ENCODE measurements around the gene GPR21. TPM values are rescaled to one million over a fixed set of nuclear protein-coding genes. Genes with fewer than 3 reads are reported as not detected.
A peak's percentile ranks its signal among the peaks of the same experiment; 100 is the strongest.

The GPR21 gene, protein sequence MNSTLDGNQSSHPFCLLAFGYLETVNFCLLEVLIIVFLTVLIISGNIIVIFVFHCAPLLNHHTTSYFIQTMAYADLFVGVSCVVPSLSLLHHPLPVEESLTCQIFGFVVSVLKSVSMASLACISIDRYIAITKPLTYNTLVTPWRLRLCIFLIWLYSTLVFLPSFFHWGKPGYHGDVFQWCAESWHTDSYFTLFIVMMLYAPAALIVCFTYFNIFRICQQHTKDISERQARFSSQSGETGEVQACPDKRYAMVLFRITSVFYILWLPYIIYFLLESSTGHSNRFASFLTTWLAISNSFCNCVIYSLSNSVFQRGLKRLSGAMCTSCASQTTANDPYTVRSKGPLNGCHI
- total RNA-seq = 1 to 10 TPM in 4 of 5 experiments, not detected in 1; 1.1 to 2.4 (median 1.8) TPM
- polyA plus RNA-seq = not detected
- not detected for total RNA-seq

- H3K27ac ChIP-seq (ENCODE audit: low read depth, low read length) = no peak within 1 kb of the TSS
- CTCF ChIA-PET = no interaction called here
These were observed at the start of gene GPR21 for GRCh38 chr9:123033352-123033751. Gene GPR21, plus strand, starts transcription at chr9:123033667. Its CDS starts 900 bp downstream, at chr9:123034567.

DNA sequence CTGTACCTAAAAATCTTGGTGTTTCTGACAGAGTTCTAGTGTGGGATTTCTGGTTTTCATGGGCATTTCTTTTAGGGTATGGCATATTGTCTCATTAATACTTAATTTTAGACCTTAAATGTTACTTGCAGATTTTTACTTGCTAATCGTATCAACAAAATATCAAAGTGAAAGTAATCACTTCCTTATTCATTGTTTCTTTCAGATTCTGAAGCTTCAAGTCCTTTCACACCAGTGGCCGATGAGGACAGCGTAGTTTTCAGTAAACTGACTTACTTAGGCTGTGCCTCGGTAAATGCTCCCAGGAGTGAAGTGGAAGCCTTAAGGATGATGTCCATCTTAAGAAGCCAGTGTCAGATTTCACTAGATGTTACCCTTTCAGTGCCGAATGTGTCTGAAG is 47.5 kb upstream of the GPR21 start:
- Mint-ChIP-seq H3K9me3 (no peaks in the 10 kb centered on the region), H3K36me3 (peaks cover 3 to 15% (median 7%) of the 10 kb centered on the region in 5 donors), H3K27ac (no peak overlapping the region), H3K27me3 (no peaks in the 10 kb centered on the region), H3K4me3 (no peak overlapping the region), H3K4me1 (peaks cover 0 to 5% (median 4%) of the 10 kb centered on the region in 7 donors)
- Histone ChIP-seq H3K4me1 (ENCODE audit: control insufficient read depth in 2 of 2, insufficient read depth in 2 of 2, low read length in 2 of 2) (no peaks in the 10 kb centered on the region), H3K27me3 (ENCODE audit: control insufficient read depth in 2 of 2, insufficient read depth in 2 of 2, low read length in 2 of 2) (no peaks in the 10 kb centered on the region), H3K36me3 (ENCODE audit: control insufficient read depth in 2 of 3, insufficient read depth in 3 of 3, low read length in 3 of 3) (peaks cover 0 to 33% (median 6%) of the 10 kb centered on the region in 3 experiments), H3K27ac (ENCODE audit: low read depth, low read length) (no peak overlapping the region), H3K4me3 (ENCODE audit: low read length) (no peak overlapping the region), H3K9me3 (ENCODE audit: control insufficient read depth in 2 of 3, low read length in 3 of 3) (no peaks in the 10 kb centered on the region)
- intact Hi-C loops (cut with micrococcal nuclease) = loop anchor here in 1 of 2 donors (5.0 kb wide), 1 partner anchor 44 kb away; the partner anchor contains the start of gene RABGAP1
- ChIA-PET CTCF (no interaction called here), POLR2A (interaction anchor here (0.9 to 2.3 kb wide), 2 partner anchors 10 to 73 kb away, joined by 3 to 7 read pairs; partner anchors contain the start of gene ZBTB6)
- ATAC-seq (no peak), DNase-seq (no peak)

More at GRCh38 chr9:123033352-123033751, at the start of gene GPR21:
- H3K27me3 Mint-ChIP-seq = no peaks in the 10 kb centered on the region
- Histone ChIP-seq H3K4me1 (ENCODE audit: control insufficient read depth in 2 of 2, insufficient read depth in 2 of 2, low read length in 2 of 2) (no peaks in the 10 kb centered on the region), H3K9me3 (ENCODE audit: control insufficient read depth in 2 of 3, low read length in 3 of 3) (no peaks in the 10 kb centered on the region), H3K36me3 (ENCODE audit: control insufficient read depth in 2 of 3, insufficient read depth in 3 of 3, low read length in 3 of 3) (peaks cover 0 to 24% (median 0%) of the 10 kb centered on the region in 3 experiments), H3K4me3 (ENCODE audit: low read length) (no peak within 1 kb of the TSS), H3K27me3 (ENCODE audit: control insufficient read depth in 2 of 2, insufficient read depth in 2 of 2, low read length in 2 of 2) (no peaks in the 10 kb centered on the region)
- H3K36me3 Mint-ChIP-seq = peaks cover 10 to 46% (median 17%) of the 10 kb centered on the region in 5 donors
- no peak within 1 kb of the TSS for H3K4me3 Mint-ChIP-seq
- peaks cover 0 to 20% (median 12%) of the 10 kb centered on the region in 7 donors for H3K4me1 Mint-ChIP-seq
- no peak for DNase-seq
- no peak for ATAC-seq
- POLR2A ChIA-PET = no interaction called here
- no peaks in the 10 kb centered on the region for H3K9me3 Mint-ChIP-seq
- H3K27ac Mint-ChIP-seq = peak within 1 kb of the TSS in 1 of 9 donors; percentile 63
- intact Hi-C loops (cut with micrococcal nuclease) = no loop called here

GRCh38 chr9:122988141-122988540 is 45.3 kb upstream of the GPR21 start:
- no peak for ATAC-seq

DNA sequence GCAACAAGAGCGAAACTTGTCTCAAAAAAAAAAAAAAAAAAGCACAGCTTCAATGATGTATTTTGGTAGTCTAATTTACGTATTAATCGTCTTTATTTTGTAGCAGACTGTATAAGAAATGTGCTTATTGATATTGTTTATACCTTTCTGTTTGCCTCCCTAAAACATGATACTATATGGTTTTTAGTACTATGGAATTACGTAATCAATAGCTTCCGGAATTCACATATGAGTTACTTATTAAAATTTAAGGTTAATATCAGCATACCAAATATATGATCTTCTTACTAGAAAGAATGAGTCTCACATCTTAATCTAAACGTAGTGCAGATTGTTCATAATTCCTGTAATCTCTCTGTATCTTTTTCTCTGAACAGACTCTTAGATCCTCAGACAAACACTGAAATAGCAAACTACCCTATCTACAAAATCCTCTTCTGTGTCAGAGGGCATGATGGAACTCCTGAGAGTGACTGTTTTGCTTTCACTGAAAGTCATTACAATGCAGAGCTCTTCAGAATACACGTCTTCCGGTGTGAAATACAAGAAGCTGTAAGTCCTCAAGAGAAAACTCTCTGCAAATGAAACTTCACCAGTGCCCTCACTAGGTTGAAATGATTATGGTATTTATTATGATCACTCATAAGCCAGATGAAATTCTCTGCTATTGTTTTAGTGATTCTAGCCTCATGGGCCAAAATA is 44.4 kb upstream of the GPR21 start:
- Histone ChIP-seq H3K4me1 (ENCODE audit: control insufficient read depth in 2 of 2, insufficient read depth in 2 of 2, low read length in 2 of 2) (no peaks in the 10 kb centered on the region), H3K27ac (ENCODE audit: low read depth, low read length) (no peak overlapping the region), H3K4me3 (ENCODE audit: low read length) (no peak overlapping the region), H3K27me3 (ENCODE audit: control insufficient read depth in 2 of 2, insufficient read depth in 2 of 2, low read length in 2 of 2) (no peaks in the 10 kb centered on the region), H3K9me3 (ENCODE audit: control insufficient read depth in 2 of 3, low read length in 3 of 3) (no peaks in the 10 kb centered on the region), H3K36me3 (ENCODE audit: control insufficient read depth in 2 of 3, insufficient read depth in 3 of 3, low read length in 3 of 3) (peaks cover 0 to 35% (median 6%) of the 10 kb centered on the region in 3 experiments)
- Mint-ChIP-seq H3K4me3 (no peak overlapping the region), H3K4me1 (peaks cover 0 to 6% (median 4%) of the 10 kb centered on the region in 7 donors), H3K27ac (peak overlapping the region in 6 of 9 donors; percentile 2 to 69 (median 45)), H3K9me3 (no peaks in the 10 kb centered on the region), H3K27me3 (no peaks in the 10 kb centered on the region), H3K36me3 (peaks cover 3 to 12% (median 7%) of the 10 kb centered on the region in 5 donors)
- intact Hi-C loops (cut with micrococcal nuclease) = loop anchor here (2.0 to 5.0 kb wide), 2 partner anchors 47 to 48 kb away; partner anchors contain the start of gene RABGAP1 (in 2 of the 2)
- ChIA-PET CTCF (no interaction called here), POLR2A (no interaction called here)
- ATAC-seq (no peak), DNase-seq (peak in 1 of 9 donors; percentile 1)

More at GRCh38 chr9:122988141-122988540, 45.3 kb upstream of the GPR21 start:
- no peaks in the 10 kb centered on the region for H3K9me3 ChIP-seq (ENCODE audit: control insufficient read depth in 2 of 3, low read length in 3 of 3)
- ChIA-PET CTCF (interaction anchor here (0.9 kb wide), 1 partner anchor 10 kb away, joined by 3 read pairs; no protein-coding TSS in a partner anchor), POLR2A (interaction anchor here (2.3 kb wide), 1 partner anchor 75 kb away, joined by 7 read pairs; the partner anchor contains the start of gene ZBTB6)
- H3K27me3 Mint-ChIP-seq = no peaks in the 10 kb centered on the region
- H3K4me3 ChIP-seq (ENCODE audit: low read length) = no peak overlapping the region
- H3K36me3 Mint-ChIP-seq = peaks cover 3 to 15% (median 7%) of the 10 kb centered on the region in 5 donors
- no peak for DNase-seq
- intact Hi-C loops (cut with micrococcal nuclease) = loop anchor here (2.0 to 5.0 kb wide), 2 partner anchors 46 to 47 kb away; partner anchors contain the start of gene RABGAP1 (in 2 of the 2)
- peaks cover 0 to 6% (median 4%) of the 10 kb centered on the region in 7 donors for H3K4me1 Mint-ChIP-seq
- no peaks in the 10 kb centered on the region for H3K27me3 ChIP-seq (ENCODE audit: control insufficient read depth in 2 of 2, insufficient read depth in 2 of 2, low read length in 2 of 2)
- peak overlapping the region in 3 of 9 donors; percentile 5 to 67 (median 17) for H3K27ac Mint-ChIP-seq
- no peaks in the 10 kb centered on the region for H3K4me1 ChIP-seq (ENCODE audit: control insufficient read depth in 2 of 2, insufficient read depth in 2 of 2, low read length in 2 of 2)
- H3K4me3 Mint-ChIP-seq = no peak overlapping the region
- H3K9me3 Mint-ChIP-seq = no peaks in the 10 kb centered on the region
- peaks cover 0 to 35% (median 6%) of the 10 kb centered on the region in 3 experiments for H3K36me3 ChIP-seq (ENCODE audit: control insufficient read depth in 2 of 3, insufficient read depth in 3 of 3, low read length in 3 of 3)
- no peak overlapping the region for H3K27ac ChIP-seq (ENCODE audit: low read depth, low read length)

GRCh38 chr9:122991370-122991830 is 42.1 kb upstream of the GPR21 start:
- Mint-ChIP-seq H3K4me3 (no peak overlapping the region), H3K36me3 (peaks cover 0 to 9% (median 3%) of the 10 kb centered on the region in 5 donors), H3K27me3 (no peaks in the 10 kb centered on the region), H3K27ac (no peak overlapping the region), H3K4me1 (peaks cover 0 to 6% (median 4%) of the 10 kb centered on the region in 7 donors), H3K9me3 (no peaks in the 10 kb centered on the region)
- H3K4me1 ChIP-seq (ENCODE audit: control insufficient read depth in 2 of 2, insufficient read depth in 2 of 2, low read length in 2 of 2) = no peaks in the 10 kb centered on the region
- no peaks in the 10 kb centered on the region for H3K27me3 ChIP-seq (ENCODE audit: control insufficient read depth in 2 of 2, insufficient read depth in 2 of 2, low read length in 2 of 2)
- DNase-seq (peak in 8 of 9 donors; percentile 1 to 37 (median 14)), ATAC-seq (peak; percentile 81)
- H3K9me3 ChIP-seq (ENCODE audit: control insufficient read depth in 2 of 3, low read length in 3 of 3) = no peaks in the 10 kb centered on the region
- H3K27ac ChIP-seq (ENCODE audit: low read depth, low read length) = no peak overlapping the region
- no peak overlapping the region for H3K4me3 ChIP-seq (ENCODE audit: low read length)
- intact Hi-C loops (cut with micrococcal nuclease) = loop anchor here (1.0 to 5.0 kb wide), 9 partner anchors 78 to 526 kb away; partner anchors contain the start of genes ZBTB6 (in 2 of the 2) and RC3H2 (in 1 of the 2)
- ChIA-PET CTCF (interaction anchor here (0.6 to 1.2 kb wide), 8 partner anchors 44 to 1940 kb away, joined by 3 to 12 read pairs (median 4); partner anchors contain the start of gene ZBTB6), POLR2A (interaction anchor here (0.6 kb wide), 1 partner anchor 167 kb away, joined by 4 read pairs; no protein-coding TSS in a partner anchor)
- peaks cover 0 to 23% (median 6%) of the 10 kb centered on the region in 3 experiments for H3K36me3 ChIP-seq (ENCODE audit: control insufficient read depth in 2 of 3, insufficient read depth in 3 of 3, low read length in 3 of 3)

DNA sequence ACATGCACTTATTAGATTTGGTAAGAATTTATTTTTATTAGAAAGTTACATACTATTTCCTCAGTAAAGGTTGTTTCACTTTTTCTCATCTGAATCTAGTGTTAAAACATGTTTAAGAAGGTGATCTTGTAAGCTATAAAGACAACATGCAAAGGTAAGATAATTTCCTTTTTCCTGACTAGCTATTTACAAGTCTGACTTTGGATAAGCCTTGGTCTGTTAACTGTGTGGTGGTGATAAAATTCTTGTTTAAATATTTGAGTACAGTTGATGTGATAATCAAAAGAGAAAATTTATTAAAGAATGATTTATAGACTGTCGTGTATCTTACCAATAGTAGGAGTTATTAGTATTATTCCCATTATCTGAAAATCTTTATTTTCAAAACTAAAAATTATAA is 36.9 kb upstream of the GPR21 start:
- Histone ChIP-seq H3K27ac (ENCODE audit: low read depth, low read length) (no peak overlapping the region), H3K36me3 (ENCODE audit: control insufficient read depth in 2 of 3, insufficient read depth in 3 of 3, low read length in 3 of 3) (peaks cover 0 to 32% (median 0%) of the 10 kb centered on the region in 3 experiments), H3K4me1 (ENCODE audit: control insufficient read depth in 2 of 2, insufficient read depth in 2 of 2, low read length in 2 of 2) (no peaks in the 10 kb centered on the region), H3K9me3 (ENCODE audit: control insufficient read depth in 2 of 3, low read length in 3 of 3) (no peaks in the 10 kb centered on the region), H3K4me3 (ENCODE audit: low read length) (no peak overlapping the region), H3K27me3 (ENCODE audit: control insufficient read depth in 2 of 2, insufficient read depth in 2 of 2, low read length in 2 of 2) (no peaks in the 10 kb centered on the region)
- H3K4me1 Mint-ChIP-seq = peaks cover 0 to 5% (median 2%) of the 10 kb centered on the region in 7 donors
- ATAC-seq = no peak
- CTCF ChIA-PET = no interaction called here
- H3K36me3 Mint-ChIP-seq = peaks cover 7 to 48% (median 17%) of the 10 kb centered on the region in 5 donors
- DNase-seq = no peak
- H3K27ac Mint-ChIP-seq = no peak overlapping the region
- POLR2A ChIA-PET = no interaction called here
- H3K4me3 Mint-ChIP-seq = no peak overlapping the region
- no peaks in the 10 kb centered on the region for H3K27me3 Mint-ChIP-seq
- intact Hi-C loops (cut with micrococcal nuclease) = no loop called here
- H3K9me3 Mint-ChIP-seq = no peaks in the 10 kb centered on the region
